Measurements from ENCODE around the gene ZMYND19. TPM values are rescaled to one million over a fixed set of nuclear protein-coding genes. Genes with fewer than 3 reads are reported as not detected.
A peak's percentile ranks its signal among the peaks of the same experiment; 100 is the strongest.

The ZMYND19 gene
- total and polyA plus RNA-seq, 2 donors (not counting 3 experiments of a cell fraction or from before 2014, with no cell fraction given), result 22.8 to 32.6 TPM

DNA sequence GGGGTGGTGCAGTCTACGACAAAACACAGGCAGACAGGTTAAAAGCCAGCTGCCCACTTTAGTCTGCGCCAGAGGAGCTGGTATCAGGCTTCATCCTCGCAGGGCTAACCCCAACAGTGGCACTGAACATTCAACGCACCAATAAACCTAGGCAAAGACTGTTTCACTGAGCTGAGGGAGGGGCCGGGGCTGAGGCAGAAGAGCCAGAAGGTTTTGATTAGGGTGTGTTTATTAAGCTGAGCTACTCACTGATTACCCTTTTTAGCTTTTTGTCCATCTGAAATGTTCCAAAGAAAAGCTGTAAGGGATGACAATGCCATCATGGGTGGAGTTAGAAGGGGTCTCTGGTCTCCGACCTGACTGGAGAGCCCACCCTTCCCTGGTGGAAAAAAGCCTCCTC lies 1.4 kb downstream of the ZMYND19 start:
- DNase-seq (ENCODE audit: low read depth, low spot score) (no peak), FAIRE-seq (no peak)
- H3K9ac ChIP-seq (replicated peaks; ENCODE audit: extremely low read depth, insufficient read depth, low read length), result no peak overlapping the region
- TSS peak; percentile 24 for BruUV-seq (replicated peaks)
- POLR2A ChIA-PET, result no interaction called here
- CTCF ChIA-PET, result interaction anchor here (2.4 kb wide), 1 partner anchor 10 kb away, joined by 15 read pairs; the partner anchor contains the start of gene DPH7
- H3K36me3 ChIP-seq (ENCODE audit: control insufficient read depth in 2 of 2, extremely low read depth in 1 of 2, insufficient read depth in 2 of 2, low read length in 2 of 2), result peaks cover 13 to 31% of the 10 kb centered on the region in 2 experiments
- H3K27me3 ChIP-seq (ENCODE audit: control insufficient read depth in 2 of 2, insufficient read depth in 2 of 2, low read length in 2 of 2), result no peaks in the 10 kb centered on the region
- dilution Hi-C loops (cut with MboI; ENCODE audit: extremely low pct_ligation_motif_present, low sequenced_read_pairs) (no loop called here), intact Hi-C loops (cut with micrococcal nuclease) (no loop called here)
- H3K4me2 ChIP-seq (ENCODE audit: insufficient read depth, low read length), result peak overlapping the region; percentile 59
- no peaks in the 10 kb centered on the region for H3K9me3 ChIP-seq (replicated peaks; ENCODE audit: control insufficient read depth, insufficient read depth, low read length)
- peaks cover 18% of the 10 kb centered on the region for H3K79me2 ChIP-seq (ENCODE audit: control insufficient read depth, insufficient read depth, low read length)
- H3K4me1 ChIP-seq (ENCODE audit: control insufficient read depth, extremely low read depth, insufficient read depth, low read length), result peaks cover 9% of the 10 kb centered on the region
- H3K27ac ChIP-seq (ENCODE audit: insufficient read depth, low read depth, low read length), result no peak overlapping the region
- H2AFZ ChIP-seq (ENCODE audit: low read depth, low read length), result no peak overlapping the region
- TF ChIP-seq EZH2 (IDR thresholded peaks at IDR 0.05; ENCODE audit: borderline replicate concordance, low read depth, low read length, severe bottlenecking) (no peak), GATA2 (IDR thresholded peaks at IDR 0.05; ENCODE audit: insufficient read depth, insufficient read length, low read depth, low read length) (no peak), JUN (IDR thresholded peaks at IDR 0.05; ENCODE audit: borderline replicate concordance, insufficient read depth, insufficient read length, low read depth) (no peak), MYC (IDR thresholded peaks at IDR 0.05; ENCODE audit: low read depth, low read length) (no peak), FOS (IDR thresholded peaks at IDR 0.05; ENCODE audit: borderline replicate concordance, insufficient read depth, low read length) (no peak)
- H3K9me1 ChIP-seq (replicated peaks; ENCODE audit: control insufficient read depth, extremely low read depth, insufficient read depth, low read length), result no peaks in the 10 kb centered on the region
- peak overlapping the region in 1 of 3 experiments; percentile 42 for H3K4me3 ChIP-seq (replicated peaks in 1 of 3; ENCODE audit: insufficient read depth in 1 of 3, low read depth in 1 of 3, low read length in 3 of 3)
- no peaks in the 10 kb centered on the region for H4K20me1 ChIP-seq (replicated peaks; ENCODE audit: control insufficient read depth, extremely low read depth, insufficient read depth, low read length)

DNA sequence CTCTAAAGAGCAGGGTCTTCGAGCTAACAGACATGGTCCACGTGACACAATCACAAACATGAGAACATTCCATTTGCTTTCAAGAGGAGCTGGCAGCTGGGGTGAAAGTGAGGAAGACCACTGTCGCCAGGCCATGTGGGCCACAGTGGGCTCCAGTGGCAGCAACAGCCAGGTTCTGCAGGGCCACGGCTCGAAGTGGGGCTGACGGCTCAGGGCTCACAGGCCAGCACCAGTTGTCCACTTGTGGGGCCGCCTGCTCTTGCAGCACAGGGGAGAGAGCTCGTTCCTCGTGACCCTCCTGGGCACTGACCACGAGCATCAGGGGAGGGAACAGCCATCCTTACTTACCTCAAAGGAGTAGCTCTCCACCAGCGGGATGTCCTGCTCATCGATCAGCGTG lies 2.0 kb downstream of the ZMYND19 start:
- Histone ChIP-seq H3K9me1 (replicated peaks; ENCODE audit: control insufficient read depth, extremely low read depth, insufficient read depth, low read length) (no peaks in the 10 kb centered on the region), H3K27ac (ENCODE audit: insufficient read depth, low read depth, low read length) (no peak overlapping the region), H3K9ac (replicated peaks; ENCODE audit: extremely low read depth, insufficient read depth, low read length) (no peak overlapping the region), H3K27me3 (ENCODE audit: control insufficient read depth in 2 of 2, insufficient read depth in 2 of 2, low read length in 2 of 2) (no peaks in the 10 kb centered on the region), H3K9me3 (replicated peaks; ENCODE audit: control insufficient read depth, insufficient read depth, low read length) (no peaks in the 10 kb centered on the region), H3K36me3 (ENCODE audit: control insufficient read depth in 2 of 2, extremely low read depth in 1 of 2, insufficient read depth in 2 of 2, low read length in 2 of 2) (peaks cover 13 to 33% of the 10 kb centered on the region in 2 experiments), H3K4me1 (ENCODE audit: control insufficient read depth, extremely low read depth, insufficient read depth, low read length) (peaks cover 9% of the 10 kb centered on the region), H3K4me2 (ENCODE audit: insufficient read depth, low read length) (no peak overlapping the region), H3K79me2 (ENCODE audit: control insufficient read depth, insufficient read depth, low read length) (peaks cover 18% of the 10 kb centered on the region), H2AFZ (ENCODE audit: low read depth, low read length) (no peak overlapping the region), H4K20me1 (replicated peaks; ENCODE audit: control insufficient read depth, extremely low read depth, insufficient read depth, low read length) (no peaks in the 10 kb centered on the region), H3K4me3 (replicated peaks in 1 of 3; ENCODE audit: insufficient read depth in 1 of 3, low read depth in 1 of 3, low read length in 3 of 3) (no peak overlapping the region)
- dilution Hi-C loops (cut with MboI; ENCODE audit: extremely low pct_ligation_motif_present, low sequenced_read_pairs) (no loop called here), intact Hi-C loops (cut with micrococcal nuclease) (no loop called here)
- no peak for FAIRE-seq
- ChIA-PET POLR2A (no interaction called here), CTCF (interaction anchor here (2.4 kb wide), 1 partner anchor 9 kb away, joined by 15 read pairs; the partner anchor contains the start of gene DPH7)
- no peak for DNase-seq (ENCODE audit: low read depth, low spot score)
- TF ChIP-seq, protein P1, sequence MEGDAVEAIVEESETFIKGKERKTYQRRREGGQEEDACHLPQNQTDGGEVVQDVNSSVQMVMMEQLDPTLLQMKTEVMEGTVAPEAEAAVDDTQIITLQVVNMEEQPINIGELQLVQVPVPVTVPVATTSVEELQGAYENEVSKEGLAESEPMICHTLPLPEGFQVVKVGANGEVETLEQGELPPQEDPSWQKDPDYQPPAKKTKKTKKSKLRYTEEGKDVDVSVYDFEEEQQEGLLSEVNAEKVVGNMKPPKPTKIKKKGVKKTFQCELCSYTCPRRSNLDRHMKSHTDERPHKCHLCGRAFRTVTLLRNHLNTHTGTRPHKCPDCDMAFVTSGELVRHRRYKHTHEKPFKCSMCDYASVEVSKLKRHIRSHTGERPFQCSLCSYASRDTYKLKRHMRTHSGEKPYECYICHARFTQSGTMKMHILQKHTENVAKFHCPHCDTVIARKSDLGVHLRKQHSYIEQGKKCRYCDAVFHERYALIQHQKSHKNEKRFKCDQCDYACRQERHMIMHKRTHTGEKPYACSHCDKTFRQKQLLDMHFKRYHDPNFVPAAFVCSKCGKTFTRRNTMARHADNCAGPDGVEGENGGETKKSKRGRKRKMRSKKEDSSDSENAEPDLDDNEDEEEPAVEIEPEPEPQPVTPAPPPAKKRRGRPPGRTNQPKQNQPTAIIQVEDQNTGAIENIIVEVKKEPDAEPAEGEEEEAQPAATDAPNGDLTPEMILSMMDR (IDR thresholded peaks at IDR 0.05; ENCODE audit: extremely low read depth in 1 of 2, insufficient read depth in 1 of 2, low read depth in 1 of 2, low read length in 2 of 2), result no peak
- no TSS peak for BruUV-seq (replicated peaks)
